Epidermal melanocyte (primary cell): Measurements from ENCODE around the gene GAB2.
"Not testable (repeated sequence)": the region's sequence is repeated elsewhere in the genome, so short reads cannot be mapped to it uniquely, and the experiment has no call there.

Experiments used
- DNase-seq: peaks from one replicate; pipeline ENCODE4 v3.0.0; 2011; ENCODE audit warnings: low spot score; ENCODE audit not compliant: insufficient read length

The GAB2 gene

GRCh38 chr11:78371221-78371891, 46.3 kb downstream of the GAB2 start:
- DNase-seq = no peak

- DNase-seq = no peak
Measured at GRCh38 chr11:78370406-78371172, 47.0 kb downstream of the GAB2 start.

- DNase-seq = no peak
Measured at GRCh38 chr11:78365381-78365792, 52.2 kb downstream of the GAB2 start.

GRCh38 chr11:78364128-78364751, 53.4 kb downstream of the GAB2 start:
- DNase-seq = no peak

- no peak for DNase-seq
Measured at GRCh38 chr11:78363024-78363619, 54.5 kb downstream of the GAB2 start.

- DNase-seq = no peak
Measured at GRCh38 chr11:78361228-78361627, 56.4 kb downstream of the GAB2 start.

GRCh38 chr11:78359921-78360320, 57.7 kb downstream of the GAB2 start:
- no peak for DNase-seq

- not testable (repeated sequence) for DNase-seq
Measured at GRCh38 chr11:78357924-78358323, 59.7 kb downstream of the GAB2 start.

GRCh38 chr11:78357425-78357824, 60.2 kb downstream of the GAB2 start:
- DNase-seq = not testable (repeated sequence)

- not testable (repeated sequence) for DNase-seq
Measured at GRCh38 chr11:78355742-78356141, 61.9 kb downstream of the GAB2 start.

- no peak for DNase-seq
Measured at GRCh38 chr11:78355309-78355705, 62.3 kb downstream of the GAB2 start.

GRCh38 chr11:78354408-78355308, 63.0 kb downstream of the GAB2 start:
- DNase-seq = no peak

- no peak for DNase-seq
Measured at GRCh38 chr11:78351979-78352841, 65.4 kb downstream of the GAB2 start.

GRCh38 chr11:78351193-78351592, 66.4 kb downstream of the GAB2 start:
- no peak for DNase-seq

- no peak for DNase-seq
Measured at GRCh38 chr11:78350646-78351165, 66.9 kb downstream of the GAB2 start.

- no peak for DNase-seq
Measured at GRCh38 chr11:78350091-78350645, 67.5 kb downstream of the GAB2 start.

GRCh38 chr11:78349624-78350023, 68.0 kb downstream of the GAB2 start:
- no peak for DNase-seq

- DNase-seq = no peak
Measured at GRCh38 chr11:78349114-78349513, 68.5 kb downstream of the GAB2 start.

GRCh38 chr11:78347956-78348355, 69.7 kb downstream of the GAB2 start:
- no peak for DNase-seq
